Ishikawa (cell line): ENCODE data around the gene MYORG.

Experiments used
- CEBPB ChIP-seq: IDR thresholded peaks from 2 replicates; pipeline ENCODE4 v1.6.1; 2012
- CREB1 ChIP-seq: IDR thresholded peaks from 2 replicates; pipeline ENCODE4 v1.6.1; 2012; ENCODE audit warnings: low read depth
- EGR1 ChIP-seq: IDR thresholded peaks from 2 replicates; pipeline ENCODE4 v1.6.1; 2012
- EP300 ChIP-seq: IDR thresholded peaks from 2 replicates; pipeline ENCODE4 v1.6.1; 2012; ENCODE audit warnings: borderline replicate concordance
- FOXM1 ChIP-seq: IDR thresholded peaks from 2 replicates; pipeline ENCODE4 v1.6.1; 2012; ENCODE audit warnings: low read depth, borderline replicate concordance
- NFIC ChIP-seq: IDR thresholded peaks from 2 replicates; pipeline ENCODE4 v1.6.1; 2012
- RAD21 ChIP-seq: IDR thresholded peaks from 2 replicates; pipeline ENCODE4 v1.6.1; 2012; ENCODE audit warnings: low read depth
- TAF1 ChIP-seq: IDR thresholded peaks from 2 replicates; pipeline ENCODE4 v1.6.1; 2012; ENCODE audit warnings: low read depth, mild to moderate bottlenecking
- TCF12 ChIP-seq: IDR thresholded peaks from 2 replicates; pipeline ENCODE4 v1.6.1; 2012; ENCODE audit warnings: low read depth
- TEAD4 ChIP-seq: IDR thresholded peaks from 2 replicates; pipeline ENCODE4 v1.6.1; 2012
- YY1 ChIP-seq: IDR thresholded peaks from 2 replicates; pipeline ENCODE4 v1.6.1; 2012; ENCODE audit warnings: low read depth
- ZBTB7A ChIP-seq: IDR thresholded peaks from 2 replicates; pipeline ENCODE4 v1.6.1; 2012; ENCODE audit warnings: low read depth
- TF ChIP-seq, protein P1 (sequence below): IDR thresholded peaks from 2 replicates; pipeline ENCODE4 v1.6.1; 2012
- TF ChIP-seq, protein P2 (sequence below): IDR thresholded peaks from 2 replicates; pipeline ENCODE4 v1.6.1; 2012
- TF ChIP-seq, protein P3 (sequence below): IDR thresholded peaks from 2 replicates; pipeline ENCODE4 v1.6.1; 2012; ENCODE audit warnings: low read depth, mild to moderate bottlenecking

MYORG gene

DNA sequence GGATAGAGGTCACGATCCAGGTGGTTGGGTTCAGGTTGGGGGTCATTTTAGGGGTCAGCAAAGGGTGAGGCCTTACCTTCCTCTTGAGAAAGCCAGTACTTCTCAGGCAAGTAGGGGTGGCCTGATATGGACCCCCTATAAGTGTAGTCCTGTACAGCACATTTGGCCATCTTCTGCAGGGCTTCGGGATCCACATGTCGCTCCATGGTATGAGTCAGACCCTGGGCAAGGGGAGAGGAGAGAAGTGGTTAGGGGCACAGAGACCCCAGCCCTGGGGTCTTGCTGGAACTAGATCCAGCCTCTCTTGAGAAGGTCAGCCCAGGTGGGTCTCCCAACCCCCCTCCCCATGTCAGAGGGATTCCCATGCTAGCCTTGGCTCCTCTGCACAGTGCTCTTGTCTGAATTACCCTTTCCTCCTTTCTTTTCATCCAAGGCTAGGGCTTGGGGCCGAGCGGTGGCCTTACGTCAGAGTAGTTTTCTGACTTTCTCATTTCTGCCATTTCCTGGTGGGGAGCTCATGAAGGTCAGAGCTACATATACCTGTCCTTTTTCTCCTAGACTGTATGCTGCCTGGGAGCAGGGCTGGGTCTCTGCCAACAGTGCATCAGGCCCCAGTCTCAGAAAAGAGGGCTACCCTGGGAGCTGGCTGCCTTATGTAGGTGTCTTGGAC, 9.0 kb upstream of the MYORG start:
- TF ChIP-seq CREB1 (no peak), EGR1 (no peak), FOXM1 (no peak), ZBTB7A (no peak)
- TF ChIP-seq, protein P1, sequence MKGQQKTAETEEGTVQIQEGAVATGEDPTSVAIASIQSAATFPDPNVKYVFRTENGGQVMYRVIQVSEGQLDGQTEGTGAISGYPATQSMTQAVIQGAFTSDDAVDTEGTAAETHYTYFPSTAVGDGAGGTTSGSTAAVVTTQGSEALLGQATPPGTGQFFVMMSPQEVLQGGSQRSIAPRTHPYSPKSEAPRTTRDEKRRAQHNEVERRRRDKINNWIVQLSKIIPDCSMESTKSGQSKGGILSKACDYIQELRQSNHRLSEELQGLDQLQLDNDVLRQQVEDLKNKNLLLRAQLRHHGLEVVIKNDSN: no peak
- TF ChIP-seq, protein P2, sequence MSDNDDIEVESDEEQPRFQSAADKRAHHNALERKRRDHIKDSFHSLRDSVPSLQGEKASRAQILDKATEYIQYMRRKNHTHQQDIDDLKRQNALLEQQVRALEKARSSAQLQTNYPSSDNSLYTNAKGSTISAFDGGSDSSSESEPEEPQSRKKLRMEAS: no peak

DNA sequence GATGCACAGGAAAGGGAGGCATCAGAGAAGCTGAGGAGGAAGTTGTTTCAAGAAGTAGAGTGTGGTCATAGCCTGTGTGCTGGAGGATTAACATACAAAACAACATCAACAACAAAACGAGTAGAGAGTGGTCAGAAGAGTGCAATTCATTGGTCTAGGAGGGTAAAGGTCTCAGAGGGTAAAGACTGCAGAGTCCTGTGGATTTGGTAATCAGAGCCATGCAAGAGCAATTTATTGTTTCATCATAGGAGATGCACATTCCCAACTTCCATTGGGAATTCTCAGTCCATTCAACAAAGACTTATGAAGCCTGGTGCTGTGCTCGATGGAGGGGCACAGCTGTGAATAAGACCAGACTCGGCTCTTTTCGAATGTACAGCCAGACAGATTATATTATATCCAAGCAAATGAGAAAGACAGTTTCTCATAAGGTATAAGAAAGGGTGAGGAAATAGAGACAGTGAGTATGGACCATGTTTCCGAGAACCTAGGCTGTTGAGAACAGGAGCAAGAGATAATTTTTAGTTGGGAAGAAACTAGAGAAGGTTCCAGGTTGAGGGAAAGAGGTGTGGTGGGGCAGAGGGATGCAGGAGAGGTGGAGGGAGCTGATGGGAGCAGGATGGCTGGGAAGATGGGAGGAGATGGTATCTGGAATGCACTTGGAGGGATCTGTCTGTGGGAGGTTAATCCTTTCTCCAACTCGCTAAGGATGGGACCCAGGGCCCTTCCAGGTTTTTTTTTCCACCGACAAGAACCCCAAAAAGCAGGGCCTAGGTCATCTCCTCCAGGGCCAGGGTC, 7.9 kb upstream of the MYORG start:
- TF ChIP-seq EP300 (no peak), CREB1 (no peak), TCF12 (no peak), TAF1 (no peak), ZBTB7A (no peak), FOXM1 (no peak), EGR1 (no peak), NFIC (no peak), RAD21 (no peak)
- TF ChIP-seq, protein P2: no peak
- TF ChIP-seq, protein P1: no peak

DNA sequence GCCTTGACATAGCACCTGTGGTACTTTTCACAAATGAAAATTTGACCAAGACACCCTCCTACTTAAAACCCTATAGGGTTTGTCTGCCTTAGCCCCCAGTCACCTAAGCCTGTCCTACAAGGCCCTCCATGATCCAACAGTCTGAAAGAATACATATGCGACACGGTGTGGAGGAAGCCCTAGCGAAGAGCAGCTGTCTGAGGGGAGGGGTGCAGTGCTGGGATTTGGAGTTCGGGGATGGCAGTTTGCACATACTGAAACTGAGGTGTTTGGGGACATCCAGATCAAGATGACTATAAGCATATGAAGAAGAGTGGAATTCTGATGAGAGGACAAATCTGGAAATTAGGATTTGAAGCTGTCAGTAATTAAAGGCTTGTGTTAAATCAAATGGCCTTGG, 7.2 kb upstream of the MYORG start:
- TF ChIP-seq, protein P3, sequence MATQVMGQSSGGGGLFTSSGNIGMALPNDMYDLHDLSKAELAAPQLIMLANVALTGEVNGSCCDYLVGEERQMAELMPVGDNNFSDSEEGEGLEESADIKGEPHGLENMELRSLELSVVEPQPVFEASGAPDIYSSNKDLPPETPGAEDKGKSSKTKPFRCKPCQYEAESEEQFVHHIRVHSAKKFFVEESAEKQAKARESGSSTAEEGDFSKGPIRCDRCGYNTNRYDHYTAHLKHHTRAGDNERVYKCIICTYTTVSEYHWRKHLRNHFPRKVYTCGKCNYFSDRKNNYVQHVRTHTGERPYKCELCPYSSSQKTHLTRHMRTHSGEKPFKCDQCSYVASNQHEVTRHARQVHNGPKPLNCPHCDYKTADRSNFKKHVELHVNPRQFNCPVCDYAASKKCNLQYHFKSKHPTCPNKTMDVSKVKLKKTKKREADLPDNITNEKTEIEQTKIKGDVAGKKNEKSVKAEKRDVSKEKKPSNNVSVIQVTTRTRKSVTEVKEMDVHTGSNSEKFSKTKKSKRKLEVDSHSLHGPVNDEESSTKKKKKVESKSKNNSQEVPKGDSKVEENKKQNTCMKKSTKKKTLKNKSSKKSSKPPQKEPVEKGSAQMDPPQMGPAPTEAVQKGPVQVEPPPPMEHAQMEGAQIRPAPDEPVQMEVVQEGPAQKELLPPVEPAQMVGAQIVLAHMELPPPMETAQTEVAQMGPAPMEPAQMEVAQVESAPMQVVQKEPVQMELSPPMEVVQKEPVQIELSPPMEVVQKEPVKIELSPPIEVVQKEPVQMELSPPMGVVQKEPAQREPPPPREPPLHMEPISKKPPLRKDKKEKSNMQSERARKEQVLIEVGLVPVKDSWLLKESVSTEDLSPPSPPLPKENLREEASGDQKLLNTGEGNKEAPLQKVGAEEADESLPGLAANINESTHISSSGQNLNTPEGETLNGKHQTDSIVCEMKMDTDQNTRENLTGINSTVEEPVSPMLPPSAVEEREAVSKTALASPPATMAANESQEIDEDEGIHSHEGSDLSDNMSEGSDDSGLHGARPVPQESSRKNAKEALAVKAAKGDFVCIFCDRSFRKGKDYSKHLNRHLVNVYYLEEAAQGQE: no peak
- TF ChIP-seq, protein P2: no peak
- TF ChIP-seq EP300: no peak
- TF ChIP-seq RAD21: no peak
- no peak for TF ChIP-seq CREB1
- no peak for TF ChIP-seq TCF12
- TF ChIP-seq, protein P1: no peak
- no peak for TF ChIP-seq TAF1
- TF ChIP-seq YY1: no peak
- no peak for TF ChIP-seq ZBTB7A
- no peak for TF ChIP-seq FOXM1
- TF ChIP-seq NFIC: no peak
- no peak for TF ChIP-seq TEAD4
- TF ChIP-seq CEBPB: no peak

DNA sequence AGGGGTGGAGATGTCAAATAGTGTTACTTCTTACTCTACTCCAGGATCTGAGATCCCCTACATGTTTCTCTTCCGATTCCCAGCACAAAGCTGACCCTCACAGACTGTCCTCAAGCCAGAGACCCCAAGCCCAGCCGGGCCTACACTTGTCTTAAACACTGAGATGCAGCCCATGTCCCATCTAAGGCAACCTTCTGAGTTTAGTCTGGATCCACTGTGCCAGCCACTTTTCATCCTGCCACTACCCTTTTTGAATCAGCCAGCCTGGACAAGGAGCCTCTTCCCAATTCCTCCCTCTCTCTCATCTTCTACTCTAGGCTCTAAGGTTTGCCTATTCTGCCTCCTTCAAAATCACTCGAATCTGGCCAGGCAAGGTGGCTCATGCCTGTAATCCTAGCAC, 6.2 kb upstream of the MYORG start:
- no peak for TF ChIP-seq TCF12
- TF ChIP-seq EGR1: no peak
- TF ChIP-seq RAD21: no peak
- TF ChIP-seq, protein P2: no peak
- no peak for TF ChIP-seq YY1
- TF ChIP-seq, protein P3: no peak
- no peak for TF ChIP-seq FOXM1
- TF ChIP-seq, protein P1: no peak
- TF ChIP-seq TAF1: no peak
- no peak for TF ChIP-seq ZBTB7A
- no peak for TF ChIP-seq EP300
- no peak for TF ChIP-seq CEBPB
- TF ChIP-seq TEAD4: no peak
- no peak for TF ChIP-seq CREB1
- TF ChIP-seq NFIC: no peak
